ENCODE results near the gene PEX19.

Gene PEX19

GRCh38 chr1:160238408-160238807, 46.5 kb downstream of the PEX19 start:
- DNase-seq (ENCODE audit: low read depth): no peak

DNA sequence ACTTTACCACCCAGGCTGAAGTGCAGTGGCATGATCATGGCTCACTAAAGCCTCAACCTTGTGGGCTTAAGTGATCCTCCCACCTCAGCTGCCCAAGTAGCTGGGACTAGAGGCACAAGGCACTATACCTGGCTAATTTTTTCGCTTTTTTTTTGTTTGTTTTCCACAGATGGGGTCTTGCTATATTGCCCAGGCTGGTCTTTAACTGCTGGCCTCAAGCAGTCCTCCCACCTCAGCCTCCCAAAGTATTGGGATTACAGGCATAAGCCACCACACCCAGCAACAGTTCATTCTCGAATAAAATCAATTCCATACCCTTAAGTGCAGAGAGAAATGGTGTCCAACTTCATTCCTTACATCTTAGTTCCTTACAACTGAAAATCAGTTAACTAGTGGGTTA, 47.4 kb downstream of the PEX19 start:
- DNase-seq (ENCODE audit: low read depth): no peak

DNA sequence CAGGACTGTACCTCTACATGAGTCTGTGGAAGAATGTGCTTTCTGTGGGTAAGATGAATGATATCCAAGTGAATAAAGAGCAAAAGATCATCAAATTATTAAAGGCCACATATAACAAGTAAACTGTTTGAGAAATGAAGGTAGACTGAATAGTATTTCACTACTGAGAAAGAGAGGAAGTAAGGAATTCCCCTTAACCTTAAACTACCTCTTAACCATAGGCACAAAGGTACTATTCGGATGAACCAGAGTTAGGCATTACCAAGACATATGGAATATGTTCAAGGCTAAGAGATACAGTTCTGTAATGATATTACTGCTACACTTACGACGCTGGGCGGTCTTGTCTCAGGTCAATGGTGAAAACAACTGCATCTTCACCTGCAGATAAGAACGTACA, 48.1 kb downstream of the PEX19 start:
- DNase-seq (ENCODE audit: low read depth): no peak

GRCh38 chr1:160232911-160233310, 52.0 kb downstream of the PEX19 start:
- no peak for DNase-seq (ENCODE audit: low read depth)

- DNase-seq (ENCODE audit: low read depth): no peak
Observed at GRCh38 chr1:160228431-160228830, 56.5 kb downstream of the PEX19 start.

GRCh38 chr1:160227561-160227960, 57.4 kb downstream of the PEX19 start:
- no peak for DNase-seq (ENCODE audit: low read depth)

DNA sequence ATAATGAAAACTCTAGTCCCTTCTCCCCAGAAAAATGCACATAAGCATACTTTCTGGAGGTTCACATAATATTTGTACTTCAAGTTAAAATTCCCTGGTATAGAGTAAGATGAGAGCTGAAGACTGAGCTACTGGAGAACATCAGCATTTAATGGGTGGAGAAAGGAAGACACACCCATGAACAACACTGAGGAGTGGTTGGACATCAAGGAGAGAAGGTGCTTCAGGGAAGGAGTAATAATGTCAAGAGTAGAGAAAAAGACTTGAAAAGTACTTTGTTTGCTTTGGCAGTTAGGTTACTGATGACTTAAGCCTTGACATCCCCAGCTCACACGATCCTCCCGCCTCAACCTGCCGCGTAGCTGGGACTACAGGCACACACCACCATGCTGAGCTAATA, 57.9 kb downstream of the PEX19 start:
- no peak for DNase-seq (ENCODE audit: low read depth)
